GM18951 (cell line): Measurements from ENCODE around the gene ACVRL1.

ENCODE experiments used
- POLR2A ChIP-seq: IDR thresholded peaks from 4 replicates; pipeline ENCODE4 v1.6.1; 2011; ENCODE audit warnings: mild to moderate bottlenecking; ENCODE audit not compliant: insufficient read length, insufficient read depth; ENCODE audit errors: extremely low read depth
- in situ Hi-C: fragments of 300-500 bp; cut with MboI; formaldehyde crosslinking; loops from one replicate; pipeline ENCODE4 v1.12.0; 2022; ENCODE audit warnings: low sequenced_read_pairs, mixed read lengths, inconsistent platforms; ENCODE audit not compliant: unreplicated experiment

Gene ACVRL1

DNA sequence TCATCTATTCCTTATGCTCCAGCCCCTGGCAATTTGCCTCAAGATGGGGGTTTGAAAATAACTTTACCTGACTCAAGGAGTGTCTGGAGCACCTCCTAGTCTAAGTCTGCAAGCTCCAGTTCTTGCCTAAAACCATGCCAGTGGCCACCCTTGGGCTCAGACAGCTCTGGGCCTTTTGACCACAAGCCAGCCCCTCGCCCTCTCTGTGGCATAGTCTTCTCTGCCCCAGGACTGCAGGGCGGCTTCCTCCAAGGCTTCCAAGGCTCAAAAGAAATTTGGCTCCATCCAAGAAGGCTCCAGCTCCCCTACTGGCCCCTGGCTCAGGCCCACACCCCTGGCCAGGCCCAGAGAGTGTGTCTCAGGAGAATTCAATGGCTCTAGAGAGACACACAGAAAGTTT lies 14.8 kb downstream of the ACVRL1 start:
- in situ Hi-C loops: no loop called here
- TF ChIP-seq POLR2A: no peak

DNA sequence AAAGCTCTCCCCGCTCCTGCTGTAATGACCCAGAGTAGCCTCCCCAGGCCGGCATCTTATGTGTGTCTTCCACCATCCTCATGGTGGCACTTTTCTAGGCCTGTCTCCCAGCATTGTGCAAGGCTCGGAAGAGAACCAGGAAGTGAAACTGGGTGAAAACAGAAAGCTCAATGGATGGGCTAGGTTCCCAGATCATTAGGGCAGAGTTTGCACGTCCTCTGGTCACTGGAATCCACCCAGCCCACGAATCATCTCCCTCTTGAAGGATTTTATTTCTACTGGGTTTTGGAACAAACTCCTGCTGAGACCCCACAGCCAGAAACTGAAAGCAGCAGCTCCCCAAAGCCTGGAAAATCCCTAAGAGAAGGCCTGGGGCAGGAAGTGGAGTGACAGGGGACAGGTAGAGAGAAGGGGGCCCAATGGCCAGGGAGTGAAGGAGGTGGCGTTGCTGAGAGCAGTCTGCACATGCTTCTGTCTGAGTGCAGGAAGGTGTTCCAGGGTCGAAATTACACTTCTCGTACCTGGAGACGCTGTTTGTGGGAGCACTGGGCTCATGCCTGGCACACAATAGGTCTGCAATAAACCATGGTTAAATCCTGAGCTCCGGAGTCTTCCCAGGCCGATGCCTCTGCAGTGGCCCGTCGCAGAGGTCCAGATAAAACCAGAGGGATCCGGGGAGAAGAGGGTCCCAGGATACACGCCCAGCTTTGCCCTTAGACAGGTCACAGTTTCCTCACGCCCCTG lies 15.6 kb downstream of the ACVRL1 start:
- in situ Hi-C loops: no loop called here
- no peak for TF ChIP-seq POLR2A

DNA sequence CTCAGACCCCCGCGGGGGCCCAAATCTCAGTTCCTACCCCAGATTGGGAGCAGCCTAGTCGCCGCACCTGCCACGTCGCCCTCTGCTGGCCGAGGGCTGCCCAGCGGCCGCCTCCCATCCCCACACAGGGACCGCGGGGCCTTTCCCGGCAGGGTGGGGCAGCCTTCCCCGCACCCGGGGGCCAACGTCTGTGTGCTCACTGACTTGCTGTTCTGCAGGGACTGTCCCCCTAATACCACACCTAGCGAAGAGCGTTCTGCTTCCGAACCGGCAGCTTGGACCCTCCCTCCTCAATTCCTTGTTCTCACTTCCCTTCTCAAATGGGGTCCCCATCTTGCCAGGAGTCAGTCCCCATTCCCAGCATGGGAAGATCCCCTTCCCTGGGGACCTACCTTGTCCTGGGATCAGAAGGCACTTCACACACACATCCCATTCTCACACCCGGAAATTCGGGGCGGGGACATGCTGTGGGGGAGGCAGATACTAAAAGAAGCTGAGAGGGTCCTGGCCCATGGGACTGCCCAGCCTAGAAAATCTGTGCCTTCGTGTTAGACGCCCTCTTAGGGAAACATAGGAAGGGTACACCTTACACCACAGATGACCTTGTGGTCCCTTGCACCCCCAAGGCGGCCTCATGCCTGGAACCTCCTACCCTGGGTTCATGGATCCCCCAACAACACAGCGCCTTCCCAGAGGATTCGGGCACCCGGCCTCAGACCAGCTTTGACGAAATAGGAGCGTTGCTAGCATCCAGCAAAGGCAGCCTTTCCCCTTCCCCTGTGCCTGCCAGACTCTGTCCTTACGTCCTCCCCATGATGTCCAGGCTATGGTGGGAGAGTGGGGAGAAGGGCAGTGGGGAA lies 16.4 kb downstream of the ACVRL1 start:
- in situ Hi-C loops: no loop called here

DNA sequence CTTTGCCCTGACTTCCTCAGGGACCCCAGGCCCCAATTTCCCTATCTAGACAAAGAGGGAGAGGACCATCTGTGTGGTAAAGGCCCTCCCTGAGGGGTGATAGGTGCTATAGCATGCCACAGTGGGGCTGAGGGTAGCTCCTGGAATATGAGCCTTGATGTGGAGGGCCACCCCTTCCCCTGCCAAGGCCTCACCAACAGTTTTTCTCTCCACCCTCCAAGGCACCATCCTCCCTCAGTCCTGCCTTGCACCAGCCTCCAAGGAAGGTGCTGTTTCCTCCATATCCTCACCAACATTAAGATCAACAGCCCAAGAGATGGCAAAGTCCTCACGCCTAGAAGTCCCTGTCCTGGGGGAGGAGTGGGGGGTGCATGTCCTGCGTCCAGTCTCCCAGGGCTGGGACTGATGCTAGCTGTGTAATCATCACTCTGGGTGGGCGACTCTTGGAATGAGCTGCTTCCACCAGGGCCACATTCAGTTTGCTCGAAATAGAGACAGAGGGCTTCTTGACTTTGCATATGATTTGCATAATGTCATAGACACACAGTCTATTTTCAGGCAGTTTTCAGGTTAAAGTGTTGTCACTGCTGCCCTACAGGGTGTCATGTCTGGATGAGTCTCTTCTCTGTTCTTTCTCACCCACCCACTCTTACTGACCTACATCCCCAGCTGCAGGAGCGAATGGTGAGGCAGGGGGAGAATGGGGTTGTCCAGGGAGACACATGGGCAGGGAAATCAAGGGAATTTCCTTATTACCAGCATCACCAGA lies 17.4 kb downstream of the ACVRL1 start:
- TF ChIP-seq POLR2A: no peak
- in situ Hi-C loops: no loop called here

More for the DNA sequence above, 16.4 kb downstream of the ACVRL1 start:
- no peak for TF ChIP-seq POLR2A

DNA sequence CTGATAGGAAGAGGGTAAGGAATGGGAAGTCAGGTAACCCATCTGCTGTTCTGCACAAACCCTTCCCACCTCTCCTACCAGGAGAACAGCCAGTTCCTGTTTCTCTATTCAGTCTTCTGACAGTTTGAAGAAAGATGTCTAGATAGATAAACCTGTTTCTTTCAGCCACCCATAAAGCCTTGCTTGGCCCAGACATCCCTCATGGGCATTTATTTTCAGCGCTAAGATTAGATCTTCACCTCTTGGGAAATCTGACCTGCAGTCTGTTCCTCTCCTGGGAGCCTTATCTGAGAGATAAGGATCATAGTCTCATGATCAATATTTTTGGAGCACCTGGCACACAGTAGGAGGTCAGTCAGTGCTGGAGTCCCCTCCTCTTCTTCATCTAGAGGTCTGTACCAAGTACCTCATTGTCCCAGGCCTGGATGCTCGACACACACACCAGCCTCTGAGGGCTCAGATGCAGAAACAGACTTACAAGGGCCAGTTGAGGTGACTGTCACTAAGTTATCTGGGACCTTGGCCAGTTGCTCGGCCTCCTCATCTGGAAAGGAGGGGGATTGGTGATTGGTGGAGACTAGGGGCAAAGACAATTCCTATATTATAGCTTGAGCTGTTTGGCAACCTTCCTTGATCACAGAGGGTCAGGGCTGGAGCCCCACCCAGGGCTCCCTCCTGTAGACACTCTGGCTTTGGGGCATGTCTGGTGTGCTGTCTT lies 18.2 kb downstream of the ACVRL1 start:
- in situ Hi-C loops: no loop called here
- TF ChIP-seq POLR2A: no peak

DNA sequence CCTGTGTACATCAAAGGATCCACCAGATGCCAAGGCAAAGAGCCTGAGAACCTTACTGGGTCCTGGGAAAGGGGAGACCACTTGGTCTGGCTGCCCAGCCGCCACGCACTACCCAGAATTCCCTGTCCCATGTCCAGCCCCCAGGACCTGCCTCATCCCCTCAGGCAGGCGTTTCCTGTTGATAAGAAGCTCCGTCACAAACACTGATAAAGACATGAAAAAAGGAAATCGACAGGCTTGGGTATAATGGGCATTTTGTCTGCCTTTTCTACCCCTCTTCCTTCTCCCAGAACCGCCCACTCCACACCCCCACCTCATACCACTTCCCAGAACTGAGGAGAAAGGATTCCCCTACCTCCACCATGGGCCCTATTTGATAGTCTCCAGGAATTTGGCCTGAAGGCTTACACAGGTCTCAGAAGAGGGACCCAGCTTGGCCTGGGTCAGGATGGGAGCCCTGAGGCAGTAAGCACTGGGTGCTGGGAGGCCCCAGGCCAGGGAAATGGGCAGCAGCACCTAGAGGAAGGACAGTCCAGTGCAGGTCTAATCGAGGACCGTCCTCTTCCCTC lies 18.8 kb downstream of the ACVRL1 start:
- in situ Hi-C loops: no loop called here
- no peak for TF ChIP-seq POLR2A

DNA sequence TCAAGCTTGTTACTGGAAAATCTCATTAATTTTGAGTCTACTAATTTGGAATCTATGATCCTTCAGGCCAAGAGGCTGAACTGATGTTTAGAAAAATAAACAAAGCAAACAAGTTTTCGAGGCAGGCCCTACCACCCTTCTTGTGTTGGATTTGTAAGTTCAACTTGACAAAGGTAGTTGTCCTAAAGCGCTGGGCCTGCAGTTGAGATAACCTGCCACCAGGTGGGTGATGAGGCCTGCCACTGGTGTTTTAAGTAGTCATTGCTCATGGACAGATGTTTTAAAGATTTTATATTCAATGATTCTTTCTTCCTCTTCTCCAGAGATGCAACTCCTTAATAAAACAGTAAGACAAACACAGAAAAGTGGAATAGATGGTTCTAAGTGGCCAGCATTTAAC lies 19.4 kb downstream of the ACVRL1 start:
- in situ Hi-C loops: no loop called here
- TF ChIP-seq POLR2A: no peak

DNA sequence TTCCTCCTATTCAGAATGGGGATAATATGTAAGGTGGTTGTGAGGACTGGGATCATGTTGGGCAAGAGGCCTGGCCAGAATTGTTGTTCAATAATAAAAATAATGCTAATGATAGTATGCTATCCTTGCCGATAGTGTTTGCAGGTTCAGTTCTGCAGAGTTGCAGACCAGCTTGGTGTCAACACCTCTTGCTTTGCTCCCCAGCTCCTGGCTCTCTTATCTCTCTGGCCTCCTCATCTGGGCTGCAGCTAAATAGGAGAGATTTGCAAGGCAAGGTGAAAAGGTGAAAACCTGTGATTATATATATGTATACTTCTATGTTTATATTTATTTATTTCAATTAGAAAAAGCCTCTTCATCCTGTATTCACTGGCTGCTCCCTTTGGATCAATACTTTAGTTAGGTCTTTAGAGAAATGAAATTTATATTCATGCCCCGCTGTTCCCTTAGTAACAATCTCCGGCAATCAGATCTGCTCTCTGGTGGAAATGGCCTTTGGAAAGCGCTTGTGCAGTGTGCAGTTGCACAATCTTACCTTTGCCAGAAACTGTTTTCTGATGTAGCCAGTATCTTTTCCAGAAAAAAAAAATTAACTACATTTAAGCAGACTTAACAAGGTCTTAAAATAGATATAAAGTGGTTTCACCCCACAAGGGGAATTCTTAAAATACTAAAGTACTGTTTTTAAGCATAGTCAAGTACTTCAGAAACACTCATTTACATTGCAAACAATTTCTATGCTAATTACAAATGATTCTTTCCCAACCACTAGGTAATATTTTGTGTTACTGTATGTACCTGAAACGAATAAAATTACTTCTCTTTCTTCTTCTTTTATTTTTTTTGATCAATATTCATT lies 25.1 kb downstream of the ACVRL1 start:
- in situ Hi-C loops: no loop called here
- TF ChIP-seq POLR2A: no peak

DNA sequence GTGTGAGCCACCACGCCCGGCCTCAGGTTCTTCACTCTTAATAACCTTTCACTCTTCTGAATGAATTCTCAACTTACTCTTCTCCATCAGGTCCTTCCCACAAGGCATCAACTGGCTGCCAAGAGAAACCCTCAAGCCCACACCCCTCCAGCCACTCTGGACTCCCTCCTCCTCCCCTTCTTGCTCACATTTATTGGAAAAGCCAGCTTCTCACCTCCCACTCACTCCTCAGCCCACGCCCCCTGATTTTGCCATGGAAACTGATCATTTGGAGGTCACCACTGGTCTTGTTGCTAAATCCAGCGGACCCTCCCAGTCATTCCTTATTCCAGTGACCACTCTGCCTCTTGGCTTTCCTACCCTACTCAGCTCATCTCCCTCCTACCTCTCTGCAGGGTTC lies 26.8 kb downstream of the ACVRL1 start:
- in situ Hi-C loops: no loop called here
- TF ChIP-seq POLR2A: no peak

DNA sequence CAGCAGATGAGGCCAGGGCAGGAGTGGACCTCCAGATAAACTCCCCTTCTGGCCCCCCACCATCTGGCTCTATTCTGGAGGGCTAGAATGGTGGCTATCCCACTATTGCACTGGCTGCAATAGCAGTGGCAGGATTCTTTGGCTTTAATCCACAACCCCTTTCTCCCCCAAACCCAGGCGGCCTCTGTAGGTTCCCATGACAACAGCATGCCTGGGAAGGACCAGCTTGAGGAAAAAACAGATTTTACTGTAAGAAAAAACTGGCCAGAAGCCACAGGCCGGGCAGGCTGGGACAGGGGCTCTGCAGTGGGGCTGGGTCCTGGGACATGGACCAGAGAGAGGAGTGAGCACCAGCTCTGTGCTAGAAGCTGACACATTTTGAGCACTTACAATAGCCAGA lies 30.6 kb downstream of the ACVRL1 start:
- TF ChIP-seq POLR2A: no peak
- in situ Hi-C loops: no loop called here

DNA sequence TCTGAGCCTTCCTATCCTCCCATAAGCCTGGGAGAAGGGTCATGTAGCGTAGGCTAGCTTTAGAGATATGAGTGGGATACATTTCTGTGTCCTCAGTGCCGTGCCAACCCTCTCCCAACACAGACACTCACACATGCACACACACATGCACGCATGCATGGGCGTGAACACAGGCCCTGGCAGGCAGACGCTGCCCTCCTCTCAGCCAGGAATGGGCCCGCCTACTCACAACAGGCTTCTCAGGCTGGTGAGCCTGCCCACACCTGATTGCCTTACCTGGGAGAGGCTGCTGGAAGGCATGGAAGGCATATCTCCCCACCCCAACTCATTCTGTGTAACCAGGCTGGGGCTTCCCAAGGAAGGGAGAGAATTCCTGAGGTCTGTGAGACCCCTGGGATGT lies 31.4 kb downstream of the ACVRL1 start:
- no peak for TF ChIP-seq POLR2A
- in situ Hi-C loops: no loop called here

DNA sequence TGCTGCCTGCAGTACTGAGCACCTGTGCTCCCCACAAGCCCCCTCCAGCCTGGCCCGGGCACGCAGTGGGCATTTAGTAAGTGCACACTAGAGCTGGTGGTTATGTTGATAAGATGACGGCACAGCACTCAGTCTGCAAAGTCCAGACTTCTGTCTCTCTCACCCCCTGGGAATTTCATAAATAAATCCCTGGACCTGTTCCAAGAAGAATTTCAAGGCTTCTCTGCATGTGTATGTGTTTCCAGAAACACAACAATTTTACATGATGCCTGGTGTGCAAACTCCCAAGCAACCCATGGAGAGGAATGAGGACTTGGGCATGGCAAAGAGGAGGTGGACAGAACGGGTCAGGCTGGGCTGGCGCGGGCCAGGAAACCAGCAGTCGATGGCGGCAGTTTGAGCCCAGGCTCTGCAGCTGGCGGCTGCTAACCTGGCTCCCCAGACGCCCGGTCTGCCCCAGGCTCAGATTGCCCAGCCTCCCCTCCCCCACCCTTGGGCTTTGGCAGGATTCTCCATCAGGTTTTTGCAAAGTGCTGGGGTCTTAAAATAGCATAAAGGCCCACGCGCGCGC lies 33.8 kb downstream of the ACVRL1 start:
- in situ Hi-C loops: no loop called here
- TF ChIP-seq POLR2A: no peak

DNA sequence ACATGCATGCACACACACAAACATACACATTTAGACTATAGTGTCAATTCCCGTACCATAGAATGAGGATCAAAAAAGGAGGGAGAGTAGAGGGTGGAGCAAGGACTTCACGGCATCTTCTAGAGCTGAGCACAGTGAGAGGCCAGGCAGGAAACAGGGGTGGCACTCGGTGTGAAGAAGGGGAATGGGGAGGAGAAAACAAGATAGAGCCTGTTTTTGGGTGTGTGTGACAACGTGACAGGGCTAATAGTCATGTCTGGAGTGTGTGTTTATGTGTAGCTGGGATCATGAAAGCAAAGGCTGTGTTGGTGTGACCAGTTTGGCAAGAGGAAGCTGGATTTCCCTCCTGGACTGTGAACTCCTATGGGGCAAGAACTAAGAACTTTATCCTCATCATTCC lies 34.3 kb downstream of the ACVRL1 start:
- in situ Hi-C loops: no loop called here
- no peak for TF ChIP-seq POLR2A
